CD4-positive, alpha-beta memory T cell (primary cell): Measurements from ENCODE around the gene SAPCD2. TPM values are rescaled to one million over a fixed set of nuclear protein-coding genes. Genes with fewer than 3 reads are reported as not detected.

Experiments used
- CTCF ChIA-PET: fragments of 350-600 bp; sonication (Branson Sonifier 250); formaldehyde crosslinking; loops from one replicate; lab custom pipeline; 2021; ENCODE audit warnings: inconsistent platforms; ENCODE audit not compliant: partially characterized antibody; lab: Charles Lee
- POLR2A ChIA-PET: fragments of 350-600 bp; sonication (Branson Sonifier 250); formaldehyde crosslinking; loops from one replicate; lab custom pipeline; 2021; ENCODE audit not compliant: partially characterized antibody; lab: Charles Lee
- DNase-seq, 5 donors: peaks; one replicate each; pipeline versions ENCODE4 v3.0.0 to v3.0.0-alpha.2; 2020 to 2022; ENCODE audit warnings: mixed read lengths in 1 of 5
- H3K27ac ChIP-seq: one replicate; pipeline ENCODE4 v1.7.0; 2013; ENCODE audit warnings: low read depth, low read length
- H3K27me3 ChIP-seq: 2 replicates; pipeline ENCODE4 v1.7.0; 2013; ENCODE audit warnings: mild to moderate bottlenecking, low read length, moderate library complexity; ENCODE audit not compliant: insufficient read depth
- H3K36me3 ChIP-seq: 2 replicates; pipeline ENCODE4 v1.7.0; 2013; ENCODE audit warnings: mild to moderate bottlenecking, low read length, moderate library complexity; ENCODE audit not compliant: insufficient read depth
- H3K4me1 ChIP-seq: 2 replicates; pipeline ENCODE4 v1.7.0; 2013; ENCODE audit warnings: mild to moderate bottlenecking, low read length, moderate library complexity; ENCODE audit not compliant: insufficient read depth
- H3K4me3 ChIP-seq, 2 donors: one replicate each; pipeline ENCODE4 v1.7.0; 2013; ENCODE audit warnings: low read length in 2 of 2, mild to moderate bottlenecking in 1 of 2
- H3K9me3 ChIP-seq, 2 donors: one replicate each; pipeline ENCODE4 v1.7.0; 2013; ENCODE audit warnings: low read length in 2 of 2, control low read depth in 1 of 2; ENCODE audit not compliant: control insufficient read depth in 1 of 2
- H3K27ac Mint-ChIP-seq, 7 donors: one replicate each; pipeline ENCODE4 v1.8.0; 2020 to 2021; ENCODE audit warnings: mixed read lengths in 7 of 7, mild to moderate bottlenecking in 6 of 7, inconsistent platforms in 3 of 7, moderate library complexity in 3 of 7
- H3K27me3 Mint-ChIP-seq, 2 donors: one replicate each; pipeline ENCODE4 v1.8.0; 2020 to 2021; ENCODE audit warnings: mixed read lengths in 2 of 2
- H3K36me3 Mint-ChIP-seq, 2 donors: one replicate each; pipeline ENCODE4 v1.8.0; 2020 to 2021; ENCODE audit warnings: mixed read lengths in 2 of 2, inconsistent platforms in 1 of 2, mild to moderate bottlenecking in 1 of 2
- H3K4me1 Mint-ChIP-seq, 4 donors: one replicate each; pipeline ENCODE4 v1.8.0; 2020 to 2021; ENCODE audit warnings: mixed read lengths in 4 of 4, mild to moderate bottlenecking in 1 of 4
- H3K4me3 Mint-ChIP-seq, 8 donors: one replicate each; pipeline ENCODE4 v1.8.0; 2020 to 2021; ENCODE audit warnings: mixed read lengths in 8 of 8, mild to moderate bottlenecking in 7 of 8, moderate library complexity in 6 of 8, inconsistent platforms in 3 of 8
- H3K9me3 Mint-ChIP-seq, 8 donors: one replicate each; pipeline ENCODE4 v1.8.0; 2020 to 2021; ENCODE audit warnings: mixed read lengths in 8 of 8, mild to moderate bottlenecking in 5 of 8, inconsistent platforms in 3 of 8, moderate library complexity in 1 of 8
- intact Hi-C: fragments of 100-400 bp; cut with micrococcal nuclease; formaldehyde crosslinking; loops from one replicate; pipeline ENCODE4 v1.15.1; 2023
- polyA plus RNA-seq, 2 donors: library from polyadenylated mRNA; unstranded; fragments of 300-500 nt; fragmentation: Illumina TruSeq; gene quantifications; one replicate each; pipeline ENCODE4 v1.2.3, GENCODE V29; 2021
- total RNA-seq, 2 experiments: library from RNA; stranded (reverse); gene quantifications; one replicate each; pipeline ENCODE4 v1.2.3, GENCODE V29; 2021

Gene SAPCD2
- total and polyA plus RNA-seq, 4 experiments from 2014 or later: 0.09 to 0.15 (median 0.11) TPM

GRCh38 chr9:137114613-137115393 lies 44.4 kb upstream of the SAPCD2 start, which contains the start of gene DPP7:
Gene DPP7 (minus strand): TSS chr9:137114733. CDS start chr9:137114713, 20 bp downstream.
- intact Hi-C loops: loop anchor here (1.0 kb wide), 1 partner anchor 20 kb away; no protein-coding TSS in a partner anchor
- Mint-ChIP-seq H3K9me3 (peaks cover 0 to 2% (median 0%) of the 10 kb centered on the region in 8 donors), H3K4me3 (peak within 1 kb of the TSS; percentile 39 to 78 (median 66)), H3K4me1 (peaks cover 0 to 17% (median 2%) of the 10 kb centered on the region in 4 donors), H3K27me3 (no peaks in the 10 kb centered on the region), H3K36me3 (peaks cover 0 to 6% of the 10 kb centered on the region in 2 donors), H3K27ac (peak within 1 kb of the TSS in 4 of 7 donors; percentile 30 to 50 (median 42))
- CTCF ChIA-PET: interaction anchor here (1.0 to 1.4 kb wide), 5 partner anchors 19 to 122 kb away, joined by 3 to 7 read pairs (median 4); partner anchors contain the start of genes CYSRT1, MAN1B1 and RNF224
- Histone ChIP-seq H3K4me1 (peaks cover 16% of the 10 kb centered on the region), H3K36me3 (no peaks in the 10 kb centered on the region), H3K27me3 (no peaks in the 10 kb centered on the region), H3K9me3 (no peaks in the 10 kb centered on the region), H3K4me3 (peak within 1 kb of the TSS in 1 of 2 donors; percentile 43), H3K27ac (peak within 1 kb of the TSS; percentile 58)
- POLR2A ChIA-PET: interaction anchor here (0.9 to 3.6 kb wide), 11 partner anchors 13 to 126 kb away, joined by 3 to 36 read pairs (median 5); partner anchors contain the start of genes MAN1B1, RNF208, RNF224 and TUBB4B
- DNase-seq: peak; percentile 79 to 83 (median 80)

GRCh38 chr9:137114220-137114612 lies 43.9 kb upstream of the SAPCD2 start:
- POLR2A ChIA-PET: interaction anchor here (0.6 to 3.6 kb wide), 11 partner anchors 15 to 127 kb away, joined by 3 to 36 read pairs (median 5); partner anchors contain the start of genes MAN1B1, RNF208, SSNA1 and TUBB4B
- Histone ChIP-seq H3K27me3 (no peaks in the 10 kb centered on the region), H3K4me3 (peak overlapping the region in 1 of 2 donors; percentile 43), H3K36me3 (peaks cover 4% of the 10 kb centered on the region), H3K4me1 (peaks cover 16% of the 10 kb centered on the region), H3K9me3 (no peaks in the 10 kb centered on the region), H3K27ac (peak overlapping the region; percentile 58)
- no peak for DNase-seq
- no peak overlapping the region for H3K27ac Mint-ChIP-seq
- no peaks in the 10 kb centered on the region for H3K27me3 Mint-ChIP-seq
- intact Hi-C loops: loop anchor here (1.0 kb wide), 1 partner anchor 19 kb away; no protein-coding TSS in a partner anchor
- CTCF ChIA-PET: interaction anchor here (1.3 to 2.4 kb wide), 4 partner anchors 18 to 122 kb away, joined by 4 to 13 read pairs (median 6); partner anchors contain the start of gene MAN1B1
- H3K36me3 Mint-ChIP-seq: peaks cover 0 to 7% of the 10 kb centered on the region in 2 donors
- H3K4me3 Mint-ChIP-seq: peak overlapping the region in 6 of 8 donors; percentile 40 to 74 (median 62)
- no peaks in the 10 kb centered on the region for H3K9me3 Mint-ChIP-seq
- H3K4me1 Mint-ChIP-seq: peaks cover 0 to 14% (median 2%) of the 10 kb centered on the region in 4 donors

DNA sequence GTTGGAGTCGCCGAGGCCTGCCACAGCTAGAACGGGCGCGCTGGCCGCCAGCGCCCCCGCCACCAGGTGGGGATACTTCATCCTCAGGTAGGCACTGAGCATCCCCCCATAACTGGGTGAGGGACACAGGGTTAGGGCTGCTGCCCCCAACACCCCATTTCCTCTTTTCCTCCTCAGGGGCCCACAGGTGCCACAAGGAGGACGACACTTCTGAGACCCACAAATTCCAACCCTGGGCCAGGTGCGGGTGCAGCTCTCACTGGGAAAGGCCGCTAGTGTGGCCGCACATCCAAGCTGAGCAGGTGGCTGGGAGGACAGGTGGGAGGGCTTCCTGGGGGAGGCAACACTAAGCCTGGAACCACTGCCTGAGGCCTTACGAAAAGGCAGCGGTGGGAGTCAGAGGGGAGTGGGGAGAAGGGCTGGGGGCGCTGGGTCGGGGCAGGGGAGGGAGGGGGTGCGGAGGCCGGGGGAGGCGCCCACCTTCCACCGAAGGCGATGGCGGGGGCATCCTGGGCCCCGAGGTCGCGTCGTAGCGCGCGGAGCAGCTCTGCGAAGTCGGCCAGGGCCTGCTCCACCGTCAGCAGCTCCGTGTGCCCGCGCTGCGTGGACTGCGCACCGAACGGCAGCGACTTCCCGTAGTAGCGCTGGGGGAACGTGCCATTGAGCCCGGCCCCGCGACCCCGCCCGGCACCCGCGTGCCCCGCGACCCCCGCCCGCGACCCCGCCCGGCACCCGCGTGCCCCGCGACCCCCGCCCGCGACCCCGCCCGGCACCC lies 43.2 kb upstream of the SAPCD2 start:
- H3K27me3 Mint-ChIP-seq: no peaks in the 10 kb centered on the region
- DNase-seq: peak in 2 of 5 donors; percentile 19 to 40

DNA sequence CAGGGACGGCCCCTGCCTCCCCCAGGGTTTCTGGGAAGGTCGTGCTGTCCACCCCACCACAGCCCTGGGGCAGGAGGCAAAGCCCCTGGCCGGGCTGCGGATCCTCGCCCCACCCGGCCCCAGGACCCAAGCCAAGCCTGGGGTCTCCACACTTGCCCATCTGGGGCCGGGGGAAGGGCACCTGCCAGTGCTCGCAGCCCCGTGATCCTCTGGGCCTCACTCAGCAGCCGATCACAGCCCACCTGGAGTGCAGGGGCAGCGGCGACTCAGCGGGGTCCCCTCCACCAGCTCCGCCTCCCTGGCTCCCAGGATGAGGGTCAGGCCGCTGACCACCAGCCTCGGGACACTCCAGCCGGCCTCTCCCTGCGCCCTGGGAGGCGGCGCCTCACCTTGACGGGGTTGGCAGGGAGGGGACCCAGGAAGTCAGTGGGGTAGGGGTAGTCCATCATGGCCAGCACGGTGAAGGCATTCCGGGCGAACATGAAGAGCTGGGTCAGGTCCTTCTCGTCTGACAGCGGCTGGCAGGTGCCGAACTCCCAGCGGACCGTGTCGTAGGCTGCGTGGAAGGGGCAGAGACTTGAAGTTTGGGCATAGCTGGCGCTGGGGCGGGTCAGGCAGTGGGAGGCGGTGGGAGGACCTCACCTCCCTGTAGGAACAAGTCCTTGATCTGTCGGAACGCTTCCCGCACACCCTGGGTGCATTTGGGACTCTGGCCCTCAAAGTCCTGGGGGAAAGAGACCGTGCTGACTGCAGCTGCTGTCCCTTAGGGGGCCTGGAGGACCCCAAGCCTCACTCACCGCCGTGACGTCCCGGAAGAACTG lies 42.4 kb upstream of the SAPCD2 start:
- DNase-seq: no peak
- intact Hi-C loops: no loop called here
- H3K27ac ChIP-seq: peak overlapping the region; percentile 26
- peaks cover 13% of the 10 kb centered on the region for H3K36me3 ChIP-seq
- H3K27me3 ChIP-seq: no peaks in the 10 kb centered on the region
- H3K4me3 ChIP-seq: no peak overlapping the region
- peaks cover 0 to 9% (median 2%) of the 10 kb centered on the region in 4 donors for H3K4me1 Mint-ChIP-seq
- no peaks in the 10 kb centered on the region for H3K9me3 ChIP-seq
- peaks cover 0 to 15% of the 10 kb centered on the region in 2 donors for H3K36me3 Mint-ChIP-seq
- H3K27ac Mint-ChIP-seq: peak overlapping the region in 4 of 7 donors; percentile 50 to 82 (median 67)
- peaks cover 16% of the 10 kb centered on the region for H3K4me1 ChIP-seq
- POLR2A ChIA-PET: interaction anchor here (0.7 to 3.6 kb wide), 8 partner anchors 17 to 305 kb away, joined by 3 to 36 read pairs (median 6); partner anchors contain the start of genes MAN1B1, RABL6, TUBB4B and UAP1L1
- CTCF ChIA-PET: interaction anchor here (2.4 to 2.6 kb wide), 2 partner anchors 17 to 114 kb away, joined by 6 to 13 read pairs; partner anchors contain the start of gene RNF224
- H3K9me3 Mint-ChIP-seq: no peaks in the 10 kb centered on the region
- peak overlapping the region in 7 of 8 donors; percentile 61 to 78 (median 67) for H3K4me3 Mint-ChIP-seq
- no peaks in the 10 kb centered on the region for H3K27me3 Mint-ChIP-seq

More for the DNA sequence above, 43.2 kb upstream of the SAPCD2 start:
- H3K36me3 ChIP-seq: peaks cover 8% of the 10 kb centered on the region
- ChIA-PET CTCF (interaction anchor here (2.4 to 2.6 kb wide), 2 partner anchors 18 to 113 kb away, joined by 6 to 13 read pairs; partner anchors contain the start of gene RNF224), POLR2A (interaction anchor here (0.6 to 3.6 kb wide), 12 partner anchors 16 to 306 kb away, joined by 3 to 36 read pairs (median 4); partner anchors contain the start of genes MAN1B1, RABL6, RNF208 and SSNA1)
- intact Hi-C loops: loop anchor here (1.0 kb wide), 1 partner anchor 18 kb away; no protein-coding TSS in a partner anchor
- peaks cover 0 to 13% of the 10 kb centered on the region in 2 donors for H3K36me3 Mint-ChIP-seq
- H3K27ac Mint-ChIP-seq: peak overlapping the region in 6 of 7 donors; percentile 27 to 78 (median 42)
- H3K9me3 Mint-ChIP-seq: no peaks in the 10 kb centered on the region
- no peak overlapping the region for H3K4me3 ChIP-seq
- peaks cover 0 to 9% (median 2%) of the 10 kb centered on the region in 4 donors for H3K4me1 Mint-ChIP-seq
- peaks cover 16% of the 10 kb centered on the region for H3K4me1 ChIP-seq
- H3K9me3 ChIP-seq: no peaks in the 10 kb centered on the region
- peak overlapping the region; percentile 39 to 78 (median 66) for H3K4me3 Mint-ChIP-seq
- no peaks in the 10 kb centered on the region for H3K27me3 ChIP-seq
- H3K27ac ChIP-seq: peak overlapping the region; percentile 26

DNA sequence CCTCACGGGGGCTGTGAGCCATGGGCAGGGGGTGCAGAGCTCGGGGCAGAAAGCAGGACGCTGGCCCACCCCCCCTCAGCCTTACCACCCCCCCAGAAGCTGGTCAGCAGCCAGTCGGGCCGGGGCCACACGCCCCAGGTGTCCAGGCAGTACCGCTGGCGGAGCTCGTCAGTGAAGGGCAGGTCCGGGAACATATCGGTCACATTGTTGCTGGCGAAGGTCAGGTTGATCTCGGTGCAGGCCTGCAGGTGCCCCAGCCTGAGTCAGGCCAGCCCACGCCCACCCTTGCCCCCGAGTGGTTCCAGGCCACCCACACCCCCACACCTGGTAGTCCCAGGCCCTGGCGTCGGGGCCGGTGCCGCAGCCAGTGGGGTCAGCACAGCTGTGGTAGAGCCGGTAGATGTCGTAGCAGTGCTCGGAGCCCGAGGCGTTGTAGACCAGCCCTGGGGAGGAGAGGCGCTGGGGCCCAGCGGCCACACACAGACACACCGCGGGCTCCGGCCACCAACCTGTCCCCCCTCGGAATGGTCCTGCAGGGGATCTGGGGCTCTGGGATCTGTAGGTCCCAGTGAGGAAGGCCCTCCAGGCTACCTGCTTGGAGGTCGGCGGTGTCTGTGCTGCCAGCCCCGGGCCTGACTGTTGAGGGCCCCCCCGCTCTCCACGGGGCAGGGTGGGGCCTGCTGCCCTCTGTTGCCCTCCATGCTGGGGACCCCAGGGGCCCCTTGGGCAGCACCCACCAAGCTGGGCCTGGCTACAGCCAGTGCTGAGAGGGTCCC lies 41.6 kb upstream of the SAPCD2 start:
- no peaks in the 10 kb centered on the region for H3K27me3 ChIP-seq
- Mint-ChIP-seq H3K4me3 (no peak overlapping the region), H3K36me3 (peaks cover 0 to 15% of the 10 kb centered on the region in 2 donors), H3K27ac (peak overlapping the region in 3 of 7 donors; percentile 29 to 61 (median 30)), H3K27me3 (no peaks in the 10 kb centered on the region), H3K4me1 (peaks cover 0 to 9% (median 2%) of the 10 kb centered on the region in 4 donors), H3K9me3 (no peaks in the 10 kb centered on the region)
- peaks cover 16% of the 10 kb centered on the region for H3K4me1 ChIP-seq
- intact Hi-C loops: no loop called here
- H3K27ac ChIP-seq: no peak overlapping the region
- no peak for DNase-seq
- no peaks in the 10 kb centered on the region for H3K9me3 ChIP-seq
- peaks cover 16% of the 10 kb centered on the region for H3K36me3 ChIP-seq
- POLR2A ChIA-PET: interaction anchor here (1.3 to 3.6 kb wide), 4 partner anchors 16 to 105 kb away, joined by 3 to 36 read pairs (median 16); partner anchors contain the start of gene MAN1B1
- CTCF ChIA-PET: interaction anchor here (2.4 to 2.6 kb wide), 2 partner anchors 16 to 115 kb away, joined by 6 to 13 read pairs; partner anchors contain the start of gene RNF224
- H3K4me3 ChIP-seq: no peak overlapping the region
